Activated CD4-positive, alpha-beta T cell treated with anti-CD3 and anti-CD28 coated beads, Interleukin-2, amount 10 ng/mL, durations not matched to agents 7 days and 5 days (primary cell): ENCODE data around the gene HINT1. TPM values are rescaled to one million over a fixed set of nuclear protein-coding genes. Genes with fewer than 3 reads are reported as not detected.
A peak's percentile ranks its signal among the peaks of the same experiment; 100 is the strongest.

Experiments used
- CTCF ChIA-PET: fragments of 350-600 bp; sonication (Branson Sonifier 250); formaldehyde crosslinking; loops from one replicate; lab custom pipeline; 2021; ENCODE audit warnings: antibody characterized with exemption; lab: Charles Lee
- POLR2A ChIA-PET: fragments of 350-600 bp; sonication (Branson Sonifier 250); formaldehyde crosslinking; loops from one replicate; lab custom pipeline; 2021; ENCODE audit warnings: antibody characterized with exemption; lab: Charles Lee
- DNase-seq: peaks from one replicate; pipeline ENCODE4 v3.0.0-alpha.2; 2020
- H3K27ac Mint-ChIP-seq: one replicate; pipeline ENCODE4 v1.8.0; 2021; ENCODE audit warnings: mild to moderate bottlenecking, moderate library complexity, mixed read lengths
- H3K27me3 Mint-ChIP-seq: one replicate; pipeline ENCODE4 v1.8.0; 2021; ENCODE audit warnings: mixed read lengths
- H3K36me3 Mint-ChIP-seq: one replicate; pipeline ENCODE4 v1.8.0; 2021; ENCODE audit warnings: low read depth, mixed read lengths
- H3K4me1 Mint-ChIP-seq: one replicate; pipeline ENCODE4 v1.8.0; 2021; ENCODE audit warnings: mixed read lengths
- H3K4me3 Mint-ChIP-seq: one replicate; pipeline ENCODE4 v1.8.0; 2021; ENCODE audit warnings: mild to moderate bottlenecking, moderate library complexity, mixed read lengths
- H3K9me3 Mint-ChIP-seq: one replicate; pipeline ENCODE4 v1.8.0; 2021; ENCODE audit warnings: mixed read lengths
- total RNA-seq, 2 experiments: library from RNA; stranded (reverse); gene quantifications; one replicate each; pipeline ENCODE4 v1.2.3, GENCODE V29; 2021

The HINT1 gene
- total RNA-seq, 2 experiments from 2014 or later = 274 to 278 TPM

- Mint-ChIP-seq H3K9me3 (no peaks in the 10 kb centered on the region), H3K4me1 (peaks cover 58% of the 10 kb centered on the region)
These were observed 4.9 kb upstream of the HINT1 start for GRCh38 chr5:131169810-131170539.

GRCh38 chr5:131167615-131168014 is 2.6 kb upstream of the HINT1 start:
- no peaks in the 10 kb centered on the region for H3K9me3 Mint-ChIP-seq
- peak overlapping the region; percentile 67 for H3K27ac Mint-ChIP-seq
- ChIA-PET POLR2A (no interaction called here), CTCF (interaction anchor here (1.3 kb wide), 1 partner anchor 96 kb away, joined by 3 read pairs; the partner anchor contains the start of gene CDC42SE2)
- H3K4me3 Mint-ChIP-seq = no peak overlapping the region
- peaks cover 56% of the 10 kb centered on the region for H3K4me1 Mint-ChIP-seq
- H3K27me3 Mint-ChIP-seq = no peaks in the 10 kb centered on the region
- no peak for DNase-seq
- H3K36me3 Mint-ChIP-seq = peaks cover 18% of the 10 kb centered on the region

More at GRCh38 chr5:131169810-131170539, 4.9 kb upstream of the HINT1 start:
- Mint-ChIP-seq H3K27me3 (no peaks in the 10 kb centered on the region), H3K4me3 (peak overlapping the region; percentile 95), H3K36me3 (peaks cover 2% of the 10 kb centered on the region), H3K27ac (peak overlapping the region; percentile 95)
- CTCF ChIA-PET = interaction anchor here (1.1 kb wide), 1 partner anchor 116 kb away, joined by 3 read pairs; no protein-coding TSS in a partner anchor
- POLR2A ChIA-PET = no interaction called here
- DNase-seq = no peak

- Mint-ChIP-seq H3K4me1 (peaks cover 60% of the 10 kb centered on the region), H3K36me3 (peaks cover 48% of the 10 kb centered on the region), H3K9me3 (no peaks in the 10 kb centered on the region), H3K4me3 (peak overlapping the region; percentile 95), H3K27ac (peak overlapping the region; percentile 99), H3K27me3 (no peaks in the 10 kb centered on the region)
- peak; percentile 74 for DNase-seq
- ChIA-PET POLR2A (interaction anchor here (1.6 kb wide), 1 partner anchor 125 kb away, joined by 5 read pairs; no protein-coding TSS in a partner anchor), CTCF (interaction anchor here (0.7 to 1.2 kb wide), 3 partner anchors 95 to 198 kb away, joined by 3 read pairs; no protein-coding TSS in a partner anchor)
These were observed 601 bp downstream of the HINT1 start for GRCh38 chr5:131164191-131165118.

- Mint-ChIP-seq H3K27ac (peak overlapping the region; percentile 97), H3K27me3 (no peaks in the 10 kb centered on the region), H3K4me3 (peak overlapping the region; percentile 94), H3K4me1 (peaks cover 63% of the 10 kb centered on the region), H3K9me3 (no peaks in the 10 kb centered on the region), H3K36me3 (peaks cover 57% of the 10 kb centered on the region)
- DNase-seq = no peak
- POLR2A ChIA-PET = interaction anchor here (0.6 to 1.6 kb wide), 3 partner anchors 35 to 126 kb away, joined by 4 to 5 read pairs (median 4); no protein-coding TSS in a partner anchor
- CTCF ChIA-PET = interaction anchor here (0.5 to 1.5 kb wide), 3 partner anchors 100 to 132 kb away, joined by 3 to 5 read pairs (median 3); partner anchors contain the start of gene CDC42SE2
These were observed 1.6 kb downstream of the HINT1 start for GRCh38 chr5:131163276-131164119.

GRCh38 chr5:131160134-131160533 is 4.9 kb downstream of the HINT1 start:
- H3K27me3 Mint-ChIP-seq = no peaks in the 10 kb centered on the region
- H3K4me3 Mint-ChIP-seq = no peak overlapping the region
- POLR2A ChIA-PET = no interaction called here
- peak overlapping the region; percentile 27 for H3K27ac Mint-ChIP-seq
- CTCF ChIA-PET = interaction anchor here (1.1 kb wide), 1 partner anchor 155 kb away, joined by 3 read pairs; no protein-coding TSS in a partner anchor
- peaks cover 4% of the 10 kb centered on the region for H3K9me3 Mint-ChIP-seq
- peaks cover 85% of the 10 kb centered on the region for H3K36me3 Mint-ChIP-seq
- H3K4me1 Mint-ChIP-seq = peaks cover 54% of the 10 kb centered on the region
- no peak for DNase-seq

- Mint-ChIP-seq H3K36me3 (peaks cover 63% of the 10 kb centered on the region), H3K27me3 (no peaks in the 10 kb centered on the region), H3K27ac (no peak overlapping the region), H3K4me1 (peaks cover 37% of the 10 kb centered on the region), H3K4me3 (no peak overlapping the region), H3K9me3 (peaks cover 4% of the 10 kb centered on the region)
- DNase-seq = no peak
- ChIA-PET CTCF (no interaction called here), POLR2A (no interaction called here)
These were observed 8.1 kb downstream of the HINT1 start for GRCh38 chr5:131156957-131157356.

GRCh38 chr5:131156385-131156784 is 8.7 kb downstream of the HINT1 start:
- H3K36me3 Mint-ChIP-seq = peaks cover 58% of the 10 kb centered on the region
- H3K27me3 Mint-ChIP-seq = no peaks in the 10 kb centered on the region
- DNase-seq = no peak
- H3K9me3 Mint-ChIP-seq = peaks cover 4% of the 10 kb centered on the region
- H3K27ac Mint-ChIP-seq = peak overlapping the region; percentile 41
- no peak overlapping the region for H3K4me3 Mint-ChIP-seq
- POLR2A ChIA-PET = no interaction called here
- CTCF ChIA-PET = no interaction called here
- peaks cover 32% of the 10 kb centered on the region for H3K4me1 Mint-ChIP-seq

- peaks cover under 1% of the 10 kb centered on the region for H3K4me1 Mint-ChIP-seq
- H3K27ac Mint-ChIP-seq = no peak overlapping the region
- no peaks in the 10 kb centered on the region for H3K27me3 Mint-ChIP-seq
- H3K36me3 Mint-ChIP-seq = peaks cover 11% of the 10 kb centered on the region
- ChIA-PET POLR2A (no interaction called here), CTCF (no interaction called here)
- H3K4me3 Mint-ChIP-seq = no peak overlapping the region
- H3K9me3 Mint-ChIP-seq = no peaks in the 10 kb centered on the region
- no peak for DNase-seq
These were observed 13.8 kb downstream of the HINT1 start for GRCh38 chr5:131151216-131151615.

- ChIA-PET POLR2A (no interaction called here), CTCF (interaction anchor here (0.6 kb wide), 1 partner anchor 538 kb away, joined by 3 read pairs; no protein-coding TSS in a partner anchor)
- Mint-ChIP-seq H3K36me3 (peaks cover 3% of the 10 kb centered on the region), H3K27ac (no peak overlapping the region), H3K4me1 (no peaks in the 10 kb centered on the region), H3K4me3 (no peak overlapping the region), H3K9me3 (no peaks in the 10 kb centered on the region), H3K27me3 (no peaks in the 10 kb centered on the region)
- no peak for DNase-seq
These were observed 14.6 kb downstream of the HINT1 start for GRCh38 chr5:131150408-131150807.

- H3K4me1 Mint-ChIP-seq = no peaks in the 10 kb centered on the region
- ChIA-PET CTCF (interaction anchor here (0.6 to 1.3 kb wide), 4 partner anchors 9 to 843 kb away, joined by 3 to 4 read pairs (median 4); no protein-coding TSS in a partner anchor), POLR2A (interaction anchor here (0.6 kb wide), 1 partner anchor 106 kb away, joined by 6 read pairs; no protein-coding TSS in a partner anchor)
- H3K36me3 Mint-ChIP-seq = peaks cover 2% of the 10 kb centered on the region
- H3K9me3 Mint-ChIP-seq = no peaks in the 10 kb centered on the region
- no peak overlapping the region for H3K4me3 Mint-ChIP-seq
- DNase-seq = no peak
- H3K27me3 Mint-ChIP-seq = no peaks in the 10 kb centered on the region
- no peak overlapping the region for H3K27ac Mint-ChIP-seq
These were observed 16.2 kb downstream of the HINT1 start for GRCh38 chr5:131148835-131149234.

GRCh38 chr5:131147258-131147657 is 17.8 kb downstream of the HINT1 start:
- H3K27ac Mint-ChIP-seq = no peak overlapping the region
- no peaks in the 10 kb centered on the region for H3K36me3 Mint-ChIP-seq
- no peak for DNase-seq
- H3K27me3 Mint-ChIP-seq = no peaks in the 10 kb centered on the region
- CTCF ChIA-PET = interaction anchor here (1.2 kb wide), 1 partner anchor 11 kb away, joined by 4 read pairs; no protein-coding TSS in a partner anchor
- H3K9me3 Mint-ChIP-seq = no peaks in the 10 kb centered on the region
- no peaks in the 10 kb centered on the region for H3K4me1 Mint-ChIP-seq
- POLR2A ChIA-PET = interaction anchor here (0.7 kb wide), 1 partner anchor 40 kb away, joined by 3 read pairs; no protein-coding TSS in a partner anchor
- no peak overlapping the region for H3K4me3 Mint-ChIP-seq
